ENCODE data around the gene EEF1AKMT2. TPM values are rescaled to one million over a fixed set of nuclear protein-coding genes. Genes with fewer than 3 reads are reported as not detected.

Gene EEF1AKMT2
- total RNA-seq, 2 experiments from 2014 or later, result 19.3 to 19.6 TPM

DNA sequence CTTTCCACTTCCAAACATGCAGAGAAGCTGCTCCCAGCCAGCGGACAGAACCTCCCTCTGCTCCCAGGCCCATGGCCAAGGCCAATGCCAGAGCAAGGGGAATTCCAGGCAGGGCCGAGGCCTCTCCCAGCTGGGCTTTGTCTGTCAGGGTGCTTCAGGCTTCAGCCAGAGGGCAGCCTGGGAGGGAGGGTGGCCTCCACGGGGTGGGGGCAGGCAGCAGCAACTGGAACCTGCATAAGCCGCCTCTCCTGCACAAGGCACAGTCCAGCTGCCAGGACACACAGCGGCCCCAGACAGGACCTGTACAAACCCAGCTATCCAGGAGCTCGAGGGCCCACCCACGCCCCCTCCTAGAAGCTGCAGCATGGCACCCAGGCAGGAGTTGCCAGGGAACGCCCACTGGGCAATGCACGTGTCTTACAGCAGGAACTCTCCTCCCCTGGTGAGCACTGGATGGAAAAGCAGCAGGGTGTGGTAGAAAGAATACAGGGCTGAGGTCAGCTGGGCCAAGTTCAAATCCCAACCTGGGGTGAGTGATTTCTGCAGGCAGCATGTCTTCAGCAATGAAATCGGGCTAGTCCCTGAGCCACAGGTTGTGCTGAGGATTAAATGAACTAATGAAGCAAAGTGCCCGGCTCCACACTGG, 55.1 kb downstream of the EEF1AKMT2 start:
- Mint-ChIP-seq H3K27me3 (peaks cover 4% of the 10 kb centered on the region), H3K4me3 (no peak overlapping the region), H3K27ac (no peak overlapping the region), H3K9me3 (no peaks in the 10 kb centered on the region), H3K36me3 (peaks cover 4% of the 10 kb centered on the region), H3K4me1 (peaks cover 87% of the 10 kb centered on the region)
- no peak for DNase-seq

DNA sequence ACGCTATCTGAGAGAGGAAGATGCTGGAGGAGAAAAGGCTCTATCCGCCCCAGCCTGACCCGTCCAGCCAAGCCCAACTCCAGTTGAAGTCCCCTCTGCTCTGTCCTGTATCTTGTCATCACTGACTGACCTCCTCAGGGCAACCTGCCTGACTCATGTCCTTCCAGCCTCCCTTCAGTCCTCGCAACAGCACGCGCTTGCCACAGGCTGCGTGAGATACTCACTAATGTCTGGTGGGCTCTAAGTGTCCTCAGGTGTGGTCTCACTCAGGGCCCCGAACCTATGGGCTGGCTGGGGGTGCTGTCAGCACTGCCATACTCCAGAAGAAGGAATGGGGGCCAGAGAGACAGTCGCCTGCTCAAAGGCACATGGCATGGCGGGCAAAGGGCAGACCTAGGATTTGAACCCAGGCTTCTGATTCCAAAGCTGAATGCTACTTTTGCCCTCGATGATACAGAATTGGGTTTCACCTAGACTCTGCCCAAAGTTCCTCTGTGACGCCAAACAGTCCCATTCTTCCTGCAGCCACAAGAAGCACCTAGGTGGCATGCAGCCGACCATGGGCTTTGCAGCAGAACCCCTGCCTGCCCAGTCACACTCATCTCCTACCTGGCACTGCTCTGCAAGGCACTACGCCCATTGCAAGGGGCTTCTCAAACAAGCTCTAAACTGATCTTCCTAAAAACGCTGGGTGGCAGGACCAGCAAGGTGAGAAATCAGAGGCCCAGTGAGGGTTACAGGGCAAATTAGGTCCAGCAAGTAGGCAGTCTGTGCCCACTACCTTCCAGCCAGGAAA, 56.0 kb downstream of the EEF1AKMT2 start:
- no peak for DNase-seq
- Mint-ChIP-seq H3K4me3 (no peak overlapping the region), H3K36me3 (peaks cover 4% of the 10 kb centered on the region), H3K9me3 (no peaks in the 10 kb centered on the region), H3K4me1 (peaks cover 81% of the 10 kb centered on the region), H3K27me3 (peaks cover 4% of the 10 kb centered on the region), H3K27ac (no peak overlapping the region)

DNA sequence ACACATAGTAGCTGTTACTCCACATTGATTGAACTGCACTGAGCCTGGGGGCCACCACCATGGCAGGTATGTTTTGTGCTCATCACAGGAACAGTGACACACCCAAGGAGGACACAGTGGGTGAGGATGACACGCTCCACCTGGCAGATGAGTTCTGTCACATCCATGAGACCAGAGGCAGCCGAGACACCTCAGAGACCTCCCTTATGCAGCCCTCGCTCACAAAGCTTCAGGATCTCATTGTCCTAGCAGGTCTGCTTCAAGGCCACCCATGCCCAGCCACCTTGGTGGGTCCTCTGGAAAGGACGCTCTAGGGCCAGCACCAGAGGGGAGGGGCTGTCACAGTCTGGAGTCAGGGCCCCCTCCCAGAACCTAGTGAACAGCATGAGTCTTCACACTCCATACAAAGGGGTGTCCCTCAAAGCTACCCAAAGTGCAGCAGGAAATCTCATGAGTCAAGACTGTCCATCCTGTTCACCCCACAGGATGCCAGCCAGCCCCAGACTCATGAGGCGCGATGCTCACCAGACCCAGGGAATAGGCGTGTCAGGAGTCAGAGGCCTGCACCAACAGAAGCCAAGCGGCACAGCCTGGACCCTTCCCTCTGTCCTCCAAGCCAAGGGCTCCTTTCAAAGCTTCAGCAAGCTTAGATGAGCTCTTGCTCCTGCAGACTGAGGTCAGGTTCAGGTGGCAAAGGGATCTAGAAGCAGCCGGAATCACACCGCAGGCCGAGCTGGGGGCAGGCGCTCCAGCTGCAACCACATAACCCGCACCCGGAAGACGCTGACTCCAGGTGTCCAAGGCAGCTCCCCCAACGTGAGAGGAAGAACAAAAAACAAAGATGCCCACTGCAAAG, 57.1 kb downstream of the EEF1AKMT2 start:
- H3K4me3 Mint-ChIP-seq, result no peak overlapping the region
- no peak for DNase-seq
- H3K36me3 Mint-ChIP-seq, result peaks cover 4% of the 10 kb centered on the region
- no peaks in the 10 kb centered on the region for H3K9me3 Mint-ChIP-seq
- H3K27ac Mint-ChIP-seq, result peak overlapping the region; percentile 68
- peaks cover 76% of the 10 kb centered on the region for H3K4me1 Mint-ChIP-seq
- no peaks in the 10 kb centered on the region for H3K27me3 Mint-ChIP-seq

DNA sequence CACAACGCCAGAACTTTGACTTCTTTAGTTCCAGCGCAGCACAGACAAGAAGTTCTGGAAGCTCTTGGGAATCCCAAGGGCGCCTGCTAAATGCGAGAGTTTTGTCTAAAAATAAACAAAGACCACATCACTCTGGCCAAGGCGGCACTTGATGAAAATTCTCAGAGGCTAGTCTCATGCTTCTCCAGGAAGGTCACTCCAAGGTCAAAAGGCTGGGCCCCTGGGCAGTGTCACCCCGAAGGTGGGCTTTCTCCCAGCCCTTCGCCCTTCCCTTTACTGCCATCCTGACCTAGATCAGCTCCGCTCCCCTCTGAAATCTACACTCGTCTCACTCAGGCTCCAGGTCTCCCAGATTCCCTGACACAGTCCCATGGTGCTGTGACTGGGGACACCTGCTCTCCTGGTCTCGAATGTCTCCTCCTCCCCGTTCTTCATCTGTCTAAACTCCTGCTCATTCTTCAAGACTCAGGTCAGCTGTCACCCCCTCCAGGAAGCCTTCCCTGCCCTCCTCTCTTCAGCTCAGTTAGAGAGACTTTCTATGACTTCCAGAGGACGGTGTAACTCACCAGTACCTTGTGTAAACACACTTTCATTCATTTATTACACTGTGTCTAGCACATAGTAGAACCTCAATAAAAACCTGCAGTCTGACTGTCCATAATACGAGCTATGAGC, 58.0 kb downstream of the EEF1AKMT2 start:
- Mint-ChIP-seq H3K27me3 (no peaks in the 10 kb centered on the region), H3K4me1 (peaks cover 76% of the 10 kb centered on the region)
- DNase-seq, result no peak

DNA sequence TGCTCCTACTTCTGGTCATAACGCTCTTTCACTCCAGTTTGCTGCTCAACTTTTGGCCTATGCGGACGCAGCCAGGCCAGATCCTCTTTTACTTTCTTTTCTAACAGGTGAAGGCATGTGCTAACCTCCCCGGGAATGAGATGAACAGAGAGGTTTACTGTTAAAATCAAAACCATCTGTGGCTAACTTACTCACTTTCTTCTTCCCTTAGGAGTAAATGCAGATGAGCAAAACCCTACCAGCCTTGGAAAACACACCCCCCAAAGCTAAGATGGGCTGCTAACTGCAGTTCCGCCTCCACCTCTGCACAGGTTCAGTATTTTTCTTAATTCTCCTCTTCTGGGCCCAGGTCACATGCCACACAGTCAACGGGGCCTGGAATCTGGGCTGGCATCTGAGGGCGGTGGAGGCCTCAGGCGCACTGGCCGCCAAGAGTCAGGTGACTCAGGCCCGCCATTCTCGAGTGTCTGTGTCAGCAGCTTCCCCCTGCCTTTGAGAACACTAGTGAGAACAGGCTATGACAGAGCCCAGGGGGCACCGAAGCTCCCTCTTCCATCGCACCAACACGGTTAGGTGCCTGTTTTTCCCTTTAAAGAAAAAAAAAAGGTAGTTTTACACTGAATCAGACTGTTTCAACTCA, 58.6 kb downstream of the EEF1AKMT2 start:
- Mint-ChIP-seq H3K4me1 (peaks cover 77% of the 10 kb centered on the region), H3K9me3 (no peaks in the 10 kb centered on the region), H3K36me3 (peaks cover 4% of the 10 kb centered on the region), H3K4me3 (peak overlapping the region; percentile 5), H3K27me3 (no peaks in the 10 kb centered on the region), H3K27ac (peak overlapping the region; percentile 74)
- DNase-seq, result peak; percentile 64

More for the DNA sequence above, 58.0 kb downstream of the EEF1AKMT2 start:
- H3K4me3 Mint-ChIP-seq, result peak overlapping the region; percentile 14
- H3K27ac Mint-ChIP-seq, result peak overlapping the region; percentile 74
- H3K9me3 Mint-ChIP-seq, result no peaks in the 10 kb centered on the region
- H3K36me3 Mint-ChIP-seq, result peaks cover 4% of the 10 kb centered on the region

DNA sequence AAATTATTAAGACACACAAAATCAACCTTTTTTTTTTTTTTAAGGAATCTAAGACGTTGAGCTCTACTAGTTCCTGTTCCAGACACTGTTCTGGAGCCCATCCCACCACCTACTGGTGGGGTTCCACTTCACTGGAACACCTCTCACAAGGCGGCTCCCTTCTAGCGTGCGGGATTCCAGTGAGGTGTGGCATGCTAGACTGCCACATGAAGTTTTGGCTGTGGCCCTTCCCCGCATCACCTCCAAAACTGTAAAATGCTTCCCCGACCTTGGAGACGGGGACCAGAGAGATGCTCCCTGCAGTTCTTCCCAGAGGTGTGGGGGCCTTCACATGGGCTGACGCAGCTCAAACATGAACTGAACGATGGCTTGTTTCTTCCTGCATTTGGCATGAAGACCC, 60.1 kb downstream of the EEF1AKMT2 start:
- H3K9me3 Mint-ChIP-seq, result no peaks in the 10 kb centered on the region
- peaks cover 4% of the 10 kb centered on the region for H3K36me3 Mint-ChIP-seq
- no peak overlapping the region for H3K27ac Mint-ChIP-seq
- H3K27me3 Mint-ChIP-seq, result no peaks in the 10 kb centered on the region
- H3K4me3 Mint-ChIP-seq, result no peak overlapping the region
- no peak for DNase-seq
- peaks cover 77% of the 10 kb centered on the region for H3K4me1 Mint-ChIP-seq

DNA sequence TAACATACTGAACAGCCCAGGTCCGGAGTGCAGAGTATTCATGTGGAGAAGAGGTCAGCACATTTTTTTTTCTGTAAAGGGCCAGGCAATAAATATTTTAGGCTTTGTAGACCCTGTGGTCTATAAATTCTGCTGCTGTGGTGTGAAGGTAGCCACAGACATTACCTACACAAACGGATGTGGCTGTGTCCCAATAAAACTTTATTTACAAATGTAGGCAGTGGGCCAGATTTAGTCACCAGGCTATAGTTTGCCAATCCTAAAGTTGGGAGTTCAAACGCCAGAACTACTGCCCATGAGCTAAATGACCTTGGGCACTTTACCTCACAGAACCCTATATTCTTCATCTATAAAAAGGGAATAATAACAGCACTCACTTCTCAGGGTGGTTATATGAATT, 60.9 kb downstream of the EEF1AKMT2 start:
- no peak overlapping the region for H3K27ac Mint-ChIP-seq
- DNase-seq, result no peak
- peaks cover 4% of the 10 kb centered on the region for H3K36me3 Mint-ChIP-seq
- no peaks in the 10 kb centered on the region for H3K9me3 Mint-ChIP-seq
- no peak overlapping the region for H3K4me3 Mint-ChIP-seq
- peaks cover 74% of the 10 kb centered on the region for H3K4me1 Mint-ChIP-seq
- H3K27me3 Mint-ChIP-seq, result no peaks in the 10 kb centered on the region

DNA sequence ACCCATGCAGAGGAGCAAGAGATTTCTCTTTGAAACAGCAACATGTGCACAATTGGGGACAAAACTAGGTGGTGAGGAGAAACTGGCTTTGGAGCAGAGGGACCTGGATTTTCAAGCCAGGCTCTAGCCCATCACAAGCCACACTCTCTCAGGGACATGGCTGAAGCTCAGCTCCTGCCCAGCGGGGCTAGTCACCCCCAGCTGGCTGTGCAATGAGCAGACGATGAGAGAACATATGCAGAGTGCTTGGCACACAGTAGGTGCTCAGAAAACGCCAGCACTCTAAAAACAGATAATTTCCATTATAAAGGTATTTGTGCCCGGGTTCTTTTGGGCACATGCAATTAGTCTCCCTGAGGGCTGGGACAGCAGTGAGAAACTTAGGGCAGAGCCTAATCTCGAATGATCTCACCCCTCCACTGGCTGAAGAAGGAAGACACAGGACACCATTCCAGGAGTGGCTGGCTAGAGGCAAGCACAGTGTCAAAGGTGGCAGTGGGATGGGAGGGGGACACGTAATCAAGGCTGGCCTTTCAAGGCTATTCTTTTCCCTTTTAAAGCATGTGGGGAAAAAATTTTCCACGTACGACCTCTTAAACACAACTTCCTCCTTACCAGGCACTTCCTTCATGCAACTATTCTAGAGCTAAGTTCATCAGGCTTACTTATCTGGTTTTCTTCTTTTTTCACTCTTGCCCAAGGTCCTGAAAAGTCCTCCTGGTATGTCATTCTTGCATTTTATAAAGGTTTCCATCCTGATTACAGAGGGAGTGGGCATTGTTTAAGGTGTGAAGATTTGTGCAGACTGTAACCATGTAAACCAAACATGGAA, 62.6 kb downstream of the EEF1AKMT2 start:
- no peaks in the 10 kb centered on the region for H3K9me3 Mint-ChIP-seq
- H3K27me3 Mint-ChIP-seq, result no peaks in the 10 kb centered on the region
- H3K36me3 Mint-ChIP-seq, result peaks cover 8% of the 10 kb centered on the region
- no peak for DNase-seq
- peak overlapping the region; percentile 83 for H3K27ac Mint-ChIP-seq
- peak overlapping the region; percentile 56 for H3K4me3 Mint-ChIP-seq
- peaks cover 72% of the 10 kb centered on the region for H3K4me1 Mint-ChIP-seq

DNA sequence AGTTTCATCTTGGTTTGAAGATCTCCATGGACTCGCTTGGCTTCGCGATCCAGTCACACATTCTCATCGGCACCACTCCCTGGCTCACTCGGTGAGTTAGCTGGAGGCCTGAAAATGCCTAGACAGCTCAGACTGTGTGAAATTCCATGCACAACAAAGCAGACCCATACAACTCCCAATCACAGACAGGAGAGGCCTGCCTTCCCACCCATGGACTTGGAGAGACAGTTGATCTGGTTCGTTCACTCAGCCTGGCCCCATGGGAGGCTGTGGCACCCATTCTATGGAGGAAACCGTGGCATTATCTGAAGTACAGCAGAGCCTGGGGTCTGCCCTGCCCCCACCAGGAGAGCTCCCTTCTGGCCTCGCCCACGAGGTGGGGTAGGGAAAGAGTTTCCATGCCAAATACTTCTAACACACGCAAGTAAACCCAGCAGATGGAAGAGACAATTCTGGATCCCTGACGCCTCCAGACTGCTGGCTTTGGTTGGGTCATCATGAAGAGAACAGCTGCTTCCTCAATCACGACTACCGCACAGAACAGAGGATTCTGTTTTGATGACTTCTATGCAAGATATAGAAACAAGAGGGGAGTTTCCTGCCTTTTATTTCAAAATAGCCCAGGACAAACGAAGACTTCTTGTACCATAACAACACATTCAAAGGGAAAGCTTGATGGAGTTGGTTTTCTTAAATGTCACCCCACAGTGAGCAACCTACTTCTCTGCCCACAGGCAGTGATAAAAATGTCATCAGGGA, 63.4 kb downstream of the EEF1AKMT2 start:
- Mint-ChIP-seq H3K4me3 (peak overlapping the region; percentile 56), H3K9me3 (no peaks in the 10 kb centered on the region), H3K36me3 (peaks cover 5% of the 10 kb centered on the region), H3K27me3 (no peaks in the 10 kb centered on the region), H3K4me1 (peaks cover 73% of the 10 kb centered on the region), H3K27ac (peak overlapping the region; percentile 83)
- peak; percentile 35 for DNase-seq

DNA sequence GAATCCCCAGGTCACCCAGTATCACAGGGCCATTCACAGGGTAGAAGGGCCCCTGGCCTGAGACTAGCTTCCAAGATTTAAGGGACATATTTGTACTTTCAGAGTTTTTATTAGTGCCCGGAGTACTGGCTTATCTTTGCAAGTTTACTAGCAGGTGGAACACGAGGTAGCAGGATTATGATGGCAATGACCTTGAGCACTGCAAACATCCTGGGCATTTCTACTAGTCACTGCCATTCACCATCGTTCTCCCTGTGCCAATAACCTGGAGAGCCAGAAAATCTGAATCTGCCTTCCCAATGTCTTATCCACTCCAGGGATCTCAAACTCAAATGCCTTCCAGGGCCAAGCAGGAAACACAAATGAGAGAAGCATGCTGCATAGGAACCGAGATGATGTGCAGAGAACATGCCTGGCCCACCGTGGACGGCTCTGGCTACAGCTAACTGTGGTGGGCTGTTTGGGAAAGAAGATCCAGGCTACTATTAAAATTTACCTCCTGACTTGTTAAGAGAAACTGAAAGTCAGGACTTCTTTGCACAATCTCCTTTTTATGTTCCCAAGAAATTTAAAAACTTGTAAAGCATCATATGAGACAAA, 64.2 kb downstream of the EEF1AKMT2 start:
- peaks cover 74% of the 10 kb centered on the region for H3K4me1 Mint-ChIP-seq
- H3K36me3 Mint-ChIP-seq, result peaks cover 4% of the 10 kb centered on the region
- H3K27ac Mint-ChIP-seq, result peak overlapping the region; percentile 83
- H3K27me3 Mint-ChIP-seq, result no peaks in the 10 kb centered on the region
- no peak for DNase-seq
- no peaks in the 10 kb centered on the region for H3K9me3 Mint-ChIP-seq
- no peak overlapping the region for H3K4me3 Mint-ChIP-seq

DNA sequence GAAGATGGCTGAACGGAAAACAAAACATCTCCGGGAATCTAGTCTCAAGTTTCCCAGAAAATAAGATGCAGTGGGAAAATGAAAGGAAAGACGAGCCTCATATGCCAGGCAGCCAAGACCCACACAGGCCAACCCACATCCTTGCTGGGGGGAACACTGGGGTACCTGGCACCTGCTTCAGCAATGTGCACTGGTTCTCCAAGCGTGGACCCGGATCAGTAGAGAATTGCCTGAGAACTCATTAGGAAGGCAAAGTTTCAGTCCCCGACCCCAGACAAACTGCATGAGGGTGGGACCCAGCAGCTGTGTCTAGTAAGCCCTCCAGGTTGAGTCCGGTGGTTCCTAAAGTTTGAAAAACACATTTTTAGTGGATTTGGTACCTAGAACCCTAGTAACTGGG, 65.9 kb downstream of the EEF1AKMT2 start:
- Mint-ChIP-seq H3K4me3 (no peak overlapping the region), H3K9me3 (no peaks in the 10 kb centered on the region), H3K27me3 (no peaks in the 10 kb centered on the region), H3K4me1 (peaks cover 80% of the 10 kb centered on the region), H3K27ac (no peak overlapping the region), H3K36me3 (peaks cover 9% of the 10 kb centered on the region)
- DNase-seq, result no peak

DNA sequence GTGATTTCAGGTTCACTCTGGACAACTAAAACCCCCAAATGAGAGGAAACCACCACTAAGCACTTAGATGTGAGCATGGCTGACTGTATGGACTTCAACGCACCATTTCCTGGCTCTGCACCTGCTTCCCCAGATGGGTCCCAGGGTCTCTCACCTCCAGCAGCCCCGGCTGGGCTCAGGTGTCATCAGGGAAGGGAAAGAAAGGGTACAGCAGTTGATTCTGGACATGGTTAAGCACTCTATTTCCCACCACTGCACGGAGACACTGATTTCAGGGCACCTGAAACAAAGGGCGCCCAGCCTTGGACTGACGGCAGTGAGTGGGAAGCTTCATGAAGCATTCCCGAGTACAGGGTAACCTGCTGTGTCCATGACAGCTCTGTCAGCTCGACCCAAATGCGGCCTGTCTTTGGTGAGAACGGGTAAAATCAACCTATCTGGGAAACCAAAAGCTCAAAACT, 66.5 kb downstream of the EEF1AKMT2 start:
- Mint-ChIP-seq H3K27me3 (no peaks in the 10 kb centered on the region), H3K4me1 (peaks cover 80% of the 10 kb centered on the region), H3K9me3 (no peaks in the 10 kb centered on the region), H3K4me3 (no peak overlapping the region), H3K36me3 (peaks cover 9% of the 10 kb centered on the region), H3K27ac (no peak overlapping the region)
- no peak for DNase-seq
